ENCODE results near the gene PDE9A.

PDE9A gene

DNA sequence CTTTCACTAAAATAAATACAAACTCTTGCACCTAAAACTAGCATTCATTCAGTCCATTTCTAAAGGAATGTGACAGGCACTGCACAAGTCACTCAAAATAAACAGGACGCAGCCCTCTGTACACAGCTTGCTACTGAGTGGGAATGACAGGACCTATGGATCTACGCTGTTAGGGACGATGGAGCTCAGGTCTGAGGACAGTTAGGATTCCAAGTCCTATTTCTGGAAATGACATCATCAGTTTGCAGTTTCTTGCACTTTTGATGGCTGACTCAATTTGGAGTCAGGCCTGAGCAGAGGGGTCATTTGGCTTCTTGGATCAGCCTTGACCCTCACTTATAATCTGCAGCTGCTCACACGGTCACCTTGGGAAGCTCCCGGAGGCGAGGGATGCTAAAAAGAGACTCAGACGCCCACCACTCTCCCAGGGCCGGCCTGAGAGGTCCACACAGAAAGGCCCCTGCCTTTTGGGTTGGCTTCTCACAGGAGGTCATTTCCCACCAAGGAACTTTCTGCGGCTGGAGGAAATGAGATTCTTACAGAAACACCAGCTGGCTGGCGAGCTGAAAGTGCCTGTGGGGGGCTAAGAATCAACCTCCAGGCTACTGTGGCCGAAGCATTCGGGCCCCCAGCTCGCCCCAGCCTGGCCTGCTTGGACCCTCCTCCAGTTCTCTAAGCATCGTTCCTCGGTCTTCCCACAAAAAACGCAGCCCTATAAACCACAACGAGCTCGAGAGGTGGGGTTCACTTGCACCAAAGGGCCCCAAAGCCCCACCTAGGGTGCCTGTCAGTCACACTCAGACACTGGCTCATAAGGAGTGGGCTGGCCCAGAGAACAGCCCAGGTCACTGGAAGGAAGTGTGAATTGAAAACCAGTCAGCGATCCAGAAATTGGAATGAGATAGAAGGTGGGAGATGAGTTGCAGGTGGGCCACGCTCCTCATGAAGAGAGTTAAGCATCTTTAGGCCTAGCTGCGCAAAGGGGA, 8.9 kb upstream of the PDE9A start:
- DNase-seq, result no peak

DNA sequence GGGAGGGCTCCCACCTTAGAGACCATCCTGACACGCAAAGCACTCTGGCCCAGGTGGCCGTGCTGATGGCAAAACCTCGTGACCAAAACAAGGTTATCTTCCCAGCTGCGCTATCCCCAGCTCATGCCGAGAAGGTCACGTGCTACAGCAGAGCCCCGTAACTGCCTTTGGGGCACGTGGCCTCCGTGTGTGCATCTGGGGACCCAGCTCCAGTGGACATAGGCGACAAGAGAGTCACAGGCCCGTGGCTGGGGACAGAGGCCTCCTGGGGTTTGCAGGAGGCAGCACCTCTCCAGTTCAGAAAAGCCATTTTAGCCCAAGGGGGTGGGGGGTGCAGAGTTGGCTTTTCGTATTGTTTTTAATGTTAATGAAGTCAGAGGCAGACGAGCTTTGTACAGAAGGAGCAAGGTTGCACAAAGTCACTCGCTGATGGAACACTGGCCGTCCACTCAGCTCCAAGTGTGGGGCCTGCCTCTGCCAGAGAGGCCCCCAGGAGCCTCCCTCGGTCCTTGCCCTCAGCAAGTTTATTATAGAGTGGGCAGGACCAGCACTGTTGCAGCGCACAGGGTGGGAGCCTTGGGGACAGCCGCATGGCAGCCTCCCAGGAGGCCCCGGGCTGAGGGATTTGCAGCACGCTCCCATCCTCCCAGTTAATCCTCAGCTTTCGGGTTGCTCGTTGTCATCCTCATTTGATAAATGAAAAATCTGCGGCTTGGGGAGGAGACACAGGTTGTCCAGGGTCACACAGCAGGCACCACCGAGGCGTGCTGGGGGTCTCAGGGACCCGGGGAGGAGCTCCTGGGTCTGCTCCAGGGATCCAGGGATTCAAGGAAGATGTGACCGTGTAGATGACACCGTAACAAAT, 8.0 kb upstream of the PDE9A start:
- DNase-seq, result no peak

DNA sequence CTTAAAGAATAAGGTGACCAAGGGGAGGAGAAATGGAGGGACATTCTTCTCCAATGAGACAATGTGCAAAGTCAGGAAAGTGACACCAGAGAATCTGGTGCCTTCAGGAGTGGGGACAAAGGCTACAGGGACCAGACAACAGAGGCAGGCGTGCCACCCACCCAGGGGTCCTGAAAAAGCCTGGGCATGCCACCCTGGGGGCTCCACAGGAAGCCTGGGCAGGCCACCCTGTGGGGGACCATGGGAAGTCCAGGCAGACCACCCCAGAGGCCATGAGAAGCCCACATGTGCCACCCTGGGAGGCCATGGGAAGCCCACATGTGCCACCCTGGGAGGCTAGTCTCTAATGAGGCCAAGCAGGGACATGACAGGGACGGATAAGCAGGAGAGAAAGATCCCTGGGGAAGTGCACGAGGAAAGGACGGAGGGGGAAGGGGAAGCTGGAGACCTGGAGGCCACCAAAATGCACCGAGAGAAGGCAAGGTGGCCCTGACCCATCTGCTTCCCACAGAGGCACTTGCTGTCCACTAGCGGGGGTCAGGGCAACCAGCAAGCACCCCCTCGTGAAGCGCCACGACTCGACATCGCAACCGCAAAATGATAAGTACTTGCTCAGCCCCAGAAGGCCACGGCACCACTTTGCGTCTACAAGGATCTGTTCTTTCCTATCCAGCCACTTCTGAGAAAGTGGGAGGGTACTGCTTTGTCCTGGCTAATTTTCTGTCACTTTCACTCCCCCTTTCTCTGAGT, 7.2 kb upstream of the PDE9A start:
- no peak for DNase-seq

DNA sequence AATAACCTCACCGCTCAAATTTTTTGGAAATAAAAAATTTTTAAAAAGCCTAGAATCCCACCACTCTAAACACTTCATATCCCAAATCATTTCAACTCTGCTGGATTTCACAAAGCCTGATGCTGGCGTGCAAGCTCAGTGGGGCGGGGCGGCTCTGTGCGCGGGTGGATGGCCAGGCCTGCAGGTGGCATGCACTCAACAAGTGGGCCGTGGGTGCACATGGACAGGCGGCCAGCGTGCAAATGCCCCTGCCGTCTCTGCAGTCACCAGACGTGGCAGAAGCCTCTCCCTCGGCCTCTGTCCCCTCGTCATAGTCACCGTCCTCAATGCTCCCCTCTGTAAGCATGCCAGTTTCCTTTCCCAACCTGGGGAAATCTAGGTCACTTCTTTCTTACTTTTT, 6.6 kb upstream of the PDE9A start:
- no peak for DNase-seq

DNA sequence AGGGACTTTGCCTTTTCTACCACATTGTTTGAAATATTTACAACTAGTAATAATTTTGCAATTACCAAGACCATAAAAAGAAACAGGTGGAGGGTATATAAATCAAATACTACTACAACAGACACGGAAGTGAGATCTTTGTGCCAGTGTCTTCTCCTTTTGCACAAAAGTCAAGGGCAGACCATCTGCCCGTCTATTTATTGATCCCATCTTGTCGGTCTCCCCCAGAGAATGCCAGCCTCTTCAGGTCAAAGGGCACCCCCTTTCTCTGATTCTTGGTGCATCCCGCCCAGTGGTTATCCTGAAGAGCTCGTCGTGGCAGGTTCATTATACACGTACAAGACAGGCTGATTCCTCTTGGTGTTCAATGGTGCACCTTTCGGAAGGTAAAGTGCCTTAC, 4.8 kb upstream of the PDE9A start:
- DNase-seq, result no peak

- DNase-seq, result no peak
Measured at GRCh38 chr21:42649122-42650032, 4.0 kb upstream of the PDE9A start.

- DNase-seq, result no peak
Measured at GRCh38 chr21:42650033-42650370, 3.4 kb upstream of the PDE9A start.

- DNase-seq, result no peak
Measured at GRCh38 chr21:42650441-42651421, 2.7 kb upstream of the PDE9A start.

DNA sequence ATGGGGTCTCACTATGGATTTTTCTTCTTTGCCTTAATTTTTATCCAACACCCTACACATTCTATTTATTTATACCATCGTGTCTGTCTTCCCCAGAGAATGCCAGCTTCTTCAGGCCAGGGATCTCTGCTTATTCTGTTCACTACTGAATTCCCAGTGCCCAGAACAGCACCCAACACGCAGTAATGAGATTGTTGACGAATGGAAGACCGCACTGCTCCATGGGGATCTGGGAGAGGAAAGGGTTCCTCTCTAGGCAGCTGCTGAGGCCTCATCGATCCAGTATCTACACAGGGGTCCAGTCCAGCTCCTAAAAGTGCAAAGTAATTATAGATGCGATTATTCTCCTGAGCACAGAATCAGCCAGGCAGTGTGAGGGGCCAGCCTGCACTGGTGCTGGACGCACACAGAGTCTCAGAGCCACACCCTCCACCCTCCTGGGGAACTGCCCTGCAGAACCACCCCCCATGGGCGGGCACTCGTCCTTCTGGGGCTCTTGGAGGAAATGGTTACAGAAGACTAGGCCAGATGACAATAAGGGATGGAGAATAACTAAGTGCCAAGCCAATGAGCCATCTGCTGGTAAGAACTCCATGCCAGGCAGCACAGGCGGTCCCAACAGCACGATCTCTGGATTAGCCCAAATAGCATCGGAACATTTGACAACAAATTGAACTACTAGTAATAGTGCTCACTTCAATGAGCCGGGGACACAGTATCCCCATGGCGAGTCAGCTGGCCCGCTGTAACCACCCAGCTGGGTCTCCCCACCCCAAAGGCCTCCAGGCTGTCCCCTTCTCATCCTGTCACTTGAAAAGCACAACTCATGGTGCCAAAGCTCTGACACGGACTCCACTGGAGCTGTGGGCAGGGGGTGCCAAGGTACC, 1.7 kb upstream of the PDE9A start:
- DNase-seq, result no peak

DNA sequence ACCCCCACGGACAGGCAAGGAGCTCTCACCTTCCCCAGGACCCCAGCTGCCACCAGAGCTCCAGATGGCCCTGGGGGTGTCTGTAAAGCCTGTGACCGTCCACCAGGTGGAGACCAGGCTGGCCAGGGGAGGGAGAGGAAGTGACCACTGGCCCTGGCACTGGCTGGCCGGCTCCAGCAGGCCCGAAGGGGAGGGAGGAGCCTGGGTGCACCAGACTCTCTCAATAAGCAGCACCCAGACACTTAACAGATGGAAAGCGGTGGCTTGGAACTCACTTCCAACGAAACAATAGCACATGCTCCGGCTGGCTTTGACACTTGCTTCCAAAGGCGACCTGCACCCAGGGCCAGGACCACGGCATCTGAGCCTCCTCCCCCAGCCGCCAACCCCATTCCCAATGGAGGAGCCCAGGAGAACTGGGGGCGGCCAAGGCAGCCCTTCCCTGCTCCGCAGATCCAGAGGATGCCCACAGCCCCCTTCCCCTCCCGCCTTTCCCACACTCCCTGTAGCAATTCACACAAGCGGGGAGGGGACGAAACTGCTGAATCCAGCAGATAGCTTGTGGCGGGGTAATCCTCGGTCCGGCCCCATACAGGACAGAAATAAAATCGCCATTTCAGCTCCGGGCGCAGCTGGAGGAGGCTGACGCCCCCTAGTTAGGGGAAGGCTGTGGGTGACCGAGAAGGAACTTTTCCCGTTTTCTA, 742 bp upstream of the PDE9A start:
- DNase-seq, result no peak

GRCh38 chr21:42654179-42654912, 925 bp downstream of the PDE9A start:
- DNase-seq, result peak; percentile 24

DNA sequence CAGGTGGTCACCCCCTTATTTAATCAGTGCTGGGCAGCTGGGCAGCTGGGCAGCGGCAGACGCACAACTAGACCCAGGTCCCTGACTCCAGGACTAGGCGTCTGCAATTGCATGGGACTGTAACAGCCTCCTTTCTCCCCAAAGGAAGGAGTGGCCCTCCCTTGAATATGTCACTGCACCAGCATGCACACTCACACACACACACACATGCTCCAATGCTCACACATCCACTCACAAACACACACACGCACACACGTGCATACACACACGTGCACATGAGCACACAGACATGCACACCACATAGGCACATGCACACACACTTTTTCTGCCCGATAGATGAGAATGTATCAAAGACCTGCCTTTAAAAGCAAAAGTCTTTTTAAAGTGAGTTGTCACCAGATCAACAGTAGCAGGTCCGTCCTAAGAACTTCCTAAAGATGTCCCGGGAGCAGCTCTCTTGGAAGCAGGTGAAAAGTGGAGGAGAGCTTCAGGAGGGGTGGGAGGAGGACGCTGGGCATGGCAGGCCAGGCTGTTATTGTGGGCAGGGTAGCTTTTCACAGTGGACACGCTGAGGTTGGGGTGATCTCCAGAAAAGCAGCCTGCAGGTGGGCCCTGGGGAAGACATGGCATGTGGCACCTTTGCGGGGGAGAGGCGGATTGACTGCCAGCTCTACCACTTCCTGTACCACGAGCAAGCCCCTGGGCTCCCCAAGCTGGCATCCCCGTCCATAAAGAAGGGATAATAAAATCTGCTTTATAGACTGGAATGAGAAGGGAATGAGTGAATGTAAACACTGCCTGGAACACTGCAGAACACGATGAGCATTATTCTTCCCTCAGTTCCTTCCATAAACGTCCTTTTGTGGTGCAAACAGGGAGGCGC, 1.7 kb downstream of the PDE9A start:
- DNase-seq, result no peak

DNA sequence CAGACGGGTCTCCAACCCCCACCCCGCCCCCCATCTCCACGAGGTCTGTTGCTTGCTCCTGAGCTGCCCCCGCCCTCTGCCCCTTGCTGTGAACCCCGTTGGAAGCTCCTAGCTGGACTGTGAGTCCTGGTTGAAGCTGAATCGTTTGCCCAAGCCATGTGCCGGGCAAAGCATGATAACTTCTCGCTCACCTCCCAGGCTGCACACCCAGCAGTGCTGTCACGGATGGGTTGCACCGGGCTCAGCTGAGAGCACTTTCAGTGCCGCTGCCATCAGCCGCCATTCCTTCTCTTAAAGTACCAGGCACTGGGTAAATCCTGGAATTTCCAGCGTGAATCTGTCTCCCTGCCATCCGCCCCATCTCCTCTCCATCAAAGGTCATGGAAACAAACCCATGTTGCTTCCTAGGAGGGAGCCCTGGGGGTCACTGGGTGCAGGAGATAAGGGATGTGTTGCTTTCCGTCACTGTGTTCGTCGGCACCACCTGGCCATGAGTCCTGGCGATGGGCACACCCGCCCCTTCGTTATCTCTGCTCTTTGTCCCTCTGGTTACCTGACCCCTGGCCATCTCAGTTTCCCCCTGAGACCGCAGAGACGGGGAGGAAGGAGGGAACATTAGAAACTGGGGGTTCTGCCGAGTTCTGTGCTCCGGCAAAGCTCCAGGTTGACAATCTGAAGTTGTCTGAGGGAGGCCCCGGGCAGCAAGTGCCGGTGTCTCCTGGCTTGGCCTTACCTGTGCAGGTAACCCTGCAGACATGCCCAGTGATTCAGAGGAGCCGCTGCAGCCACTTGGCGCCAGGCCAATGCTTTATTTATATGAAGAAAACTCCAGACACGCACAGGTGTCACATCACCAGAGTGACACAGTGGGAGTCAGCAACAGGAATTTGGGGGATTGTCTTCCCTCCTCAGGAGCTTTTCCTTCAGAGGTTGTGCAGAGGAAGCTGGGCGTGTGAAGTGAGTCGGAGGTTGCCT, 2.7 kb downstream of the PDE9A start:
- no peak for DNase-seq

- no peak for DNase-seq
Measured at GRCh38 chr21:42656872-42657271, 3.5 kb downstream of the PDE9A start.

DNA sequence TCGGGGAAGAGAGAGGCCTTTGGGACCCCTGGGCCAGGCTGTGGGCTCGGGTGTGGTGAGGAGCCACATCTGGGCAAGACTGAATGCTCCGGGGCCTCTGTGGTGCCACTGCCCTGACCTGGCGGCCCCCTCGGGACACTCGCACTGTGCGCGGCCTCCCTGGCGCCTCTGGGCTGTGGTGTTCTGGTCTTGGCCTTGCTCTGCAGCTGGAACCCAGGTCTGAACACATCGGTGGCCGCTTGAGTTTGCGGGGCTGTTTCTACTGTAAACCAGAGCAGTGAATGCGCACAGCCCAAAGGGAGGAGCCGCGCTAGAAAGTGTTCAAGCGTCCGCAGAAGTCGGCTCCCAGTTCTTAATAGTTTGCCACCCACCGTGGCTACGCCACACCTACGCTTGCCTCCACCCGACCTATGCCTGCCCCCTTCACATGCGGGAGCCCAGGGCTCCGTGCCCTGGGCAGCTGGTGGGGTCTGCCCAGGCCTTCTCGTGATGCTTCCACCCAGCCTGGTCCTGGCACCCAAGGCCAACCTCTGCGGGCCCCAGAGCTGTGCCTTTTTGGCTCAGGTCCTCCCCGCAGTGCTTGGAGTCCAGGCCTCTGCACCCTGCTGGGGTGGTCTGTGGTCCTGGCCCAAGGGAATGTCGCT, 4.4 kb downstream of the PDE9A start:
- DNase-seq, result no peak

Data from activated CD8-positive, alpha-beta memory T cell treated with anti-CD3 and anti-CD28 coated beads, Interleukin-2, amount 50 U/mL, for 4 hours (primary cell).